ENCODE data around the gene KCTD16.

Gene KCTD16

GRCh38 chr5:144194144-144194543, 23.5 kb downstream of the KCTD16 start:
- ChIA-PET CTCF (interaction anchor here (0.7 to 5.3 kb wide), 6 partner anchors 9 to 1178 kb away, joined by 3 to 29 read pairs (median 3); no protein-coding TSS in a partner anchor), POLR2A (interaction anchor here (0.8 kb wide), 1 partner anchor 24 kb away, joined by 3 read pairs; the partner anchor contains the start of genes KCTD16 and YIPF5)
- Histone ChIP-seq H3K36me3 (ENCODE audit: control insufficient read depth in 2 of 2, insufficient read depth in 1 of 2, low read length in 2 of 2) (no peaks in the 10 kb centered on the region), H3K9me3 (ENCODE audit: control insufficient read depth, insufficient read depth, low read depth, low read length) (no peaks in the 10 kb centered on the region), H3K4me1 (ENCODE audit: control insufficient read depth, insufficient read depth, low read length) (peaks cover 26% of the 10 kb centered on the region), H3K4me3 (ENCODE audit: low read depth, low read length) (no peak overlapping the region), H3K27ac (ENCODE audit: extremely low read depth, low read depth, low read length) (no peak overlapping the region)
- no peak for TF ChIP-seq KLF17 (tag by site-specific recombination; IDR thresholded peaks at IDR 0.05)
- no peak for TF ChIP-seq ZNF776 (tag by site-specific recombination; IDR thresholded peaks at IDR 0.05; ENCODE audit: borderline replicate concordance)
- TF ChIP-seq INSM2 (tag by site-specific recombination; IDR thresholded peaks at IDR 0.05): no peak
- TF ChIP-seq, protein P1, sequence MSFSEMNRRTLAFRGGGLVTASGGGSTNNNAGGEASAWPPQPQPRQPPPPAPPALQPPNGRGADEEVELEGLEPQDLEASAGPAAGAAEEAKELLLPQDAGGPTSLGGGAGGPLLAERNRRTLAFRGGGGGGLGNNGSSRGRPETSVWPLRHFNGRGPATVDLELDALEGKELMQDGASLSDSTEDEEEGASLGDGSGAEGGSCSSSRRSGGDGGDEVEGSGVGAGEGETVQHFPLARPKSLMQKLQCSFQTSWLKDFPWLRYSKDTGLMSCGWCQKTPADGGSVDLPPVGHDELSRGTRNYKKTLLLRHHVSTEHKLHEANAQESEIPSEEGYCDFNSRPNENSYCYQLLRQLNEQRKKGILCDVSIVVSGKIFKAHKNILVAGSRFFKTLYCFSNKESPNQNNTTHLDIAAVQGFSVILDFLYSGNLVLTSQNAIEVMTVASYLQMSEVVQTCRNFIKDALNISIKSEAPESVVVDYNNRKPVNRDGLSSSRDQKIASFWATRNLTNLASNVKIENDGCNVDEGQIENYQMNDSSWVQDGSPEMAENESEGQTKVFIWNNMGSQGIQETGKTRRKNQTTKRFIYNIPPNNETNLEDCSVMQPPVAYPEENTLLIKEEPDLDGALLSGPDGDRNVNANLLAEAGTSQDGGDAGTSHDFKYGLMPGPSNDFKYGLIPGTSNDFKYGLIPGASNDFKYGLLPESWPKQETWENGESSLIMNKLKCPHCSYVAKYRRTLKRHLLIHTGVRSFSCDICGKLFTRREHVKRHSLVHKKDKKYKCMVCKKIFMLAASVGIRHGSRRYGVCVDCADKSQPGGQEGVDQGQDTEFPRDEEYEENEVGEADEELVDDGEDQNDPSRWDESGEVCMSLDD (tag by site-specific recombination; IDR thresholded peaks at IDR 0.05): no peak
- no peak for TF ChIP-seq PRDM1 (tag by site-specific recombination; IDR thresholded peaks at IDR 0.05)
- peak; percentile 55; the same call in 1 of the 2 replicates for TF ChIP-seq TCF7L2 (IDR thresholded peaks at IDR 0.05; ENCODE audit: borderline replicate concordance, low read depth, low read length)
- TF ChIP-seq ZNF704 (tag by site-specific recombination; IDR thresholded peaks at IDR 0.05): no peak
- TF ChIP-seq ZNF843 (tag by site-specific recombination; IDR thresholded peaks at IDR 0.05): no peak
- no peak for TF ChIP-seq ZNF266 (tag by site-specific recombination; IDR thresholded peaks at IDR 0.05; ENCODE audit: low read depth)
- no peak for TF ChIP-seq ZBTB21 (tag by site-specific recombination; IDR thresholded peaks at IDR 0.05)
- no peak for TF ChIP-seq ZNF560 (tag by site-specific recombination; IDR thresholded peaks at IDR 0.05; ENCODE audit: borderline replicate concordance)
- TF ChIP-seq TRIM28 (IDR thresholded peaks at IDR 0.05; ENCODE audit: borderline replicate concordance, low read length): peak; percentile 62; the same call in 1 of the 2 replicates
- TF ChIP-seq ZNF600 (tag by site-specific recombination; IDR thresholded peaks at IDR 0.05): no peak
- peak; percentile 59 for TF ChIP-seq ZIC2 (tag by site-specific recombination; IDR thresholded peaks at IDR 0.05)
- no peak for TF ChIP-seq ZNF341 (tag by site-specific recombination; IDR thresholded peaks at IDR 0.05; ENCODE audit: low read depth)
- no peak for TF ChIP-seq ZNF24 (tag by site-specific recombination; IDR thresholded peaks at IDR 0.05)
- TF ChIP-seq ZNF354C (tag by site-specific recombination; IDR thresholded peaks at IDR 0.05; ENCODE audit: borderline replicate concordance, low read depth): no peak
- no peak for TF ChIP-seq ZNF549 (tag by site-specific recombination; IDR thresholded peaks at IDR 0.05)
- no peak for TF ChIP-seq ZBTB17 (tag by site-specific recombination; IDR thresholded peaks at IDR 0.05)
- TF ChIP-seq, protein P2, sequence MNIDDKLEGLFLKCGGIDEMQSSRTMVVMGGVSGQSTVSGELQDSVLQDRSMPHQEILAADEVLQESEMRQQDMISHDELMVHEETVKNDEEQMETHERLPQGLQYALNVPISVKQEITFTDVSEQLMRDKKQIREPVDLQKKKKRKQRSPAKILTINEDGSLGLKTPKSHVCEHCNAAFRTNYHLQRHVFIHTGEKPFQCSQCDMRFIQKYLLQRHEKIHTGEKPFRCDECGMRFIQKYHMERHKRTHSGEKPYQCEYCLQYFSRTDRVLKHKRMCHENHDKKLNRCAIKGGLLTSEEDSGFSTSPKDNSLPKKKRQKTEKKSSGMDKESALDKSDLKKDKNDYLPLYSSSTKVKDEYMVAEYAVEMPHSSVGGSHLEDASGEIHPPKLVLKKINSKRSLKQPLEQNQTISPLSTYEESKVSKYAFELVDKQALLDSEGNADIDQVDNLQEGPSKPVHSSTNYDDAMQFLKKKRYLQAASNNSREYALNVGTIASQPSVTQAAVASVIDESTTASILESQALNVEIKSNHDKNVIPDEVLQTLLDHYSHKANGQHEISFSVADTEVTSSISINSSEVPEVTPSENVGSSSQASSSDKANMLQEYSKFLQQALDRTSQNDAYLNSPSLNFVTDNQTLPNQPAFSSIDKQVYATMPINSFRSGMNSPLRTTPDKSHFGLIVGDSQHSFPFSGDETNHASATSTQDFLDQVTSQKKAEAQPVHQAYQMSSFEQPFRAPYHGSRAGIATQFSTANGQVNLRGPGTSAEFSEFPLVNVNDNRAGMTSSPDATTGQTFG (tag by site-specific recombination; IDR thresholded peaks at IDR 0.05; ENCODE audit: borderline replicate concordance): no peak
- TF ChIP-seq WT1 (tag by site-specific recombination; IDR thresholded peaks at IDR 0.05): no peak
- TF ChIP-seq, protein P3, sequence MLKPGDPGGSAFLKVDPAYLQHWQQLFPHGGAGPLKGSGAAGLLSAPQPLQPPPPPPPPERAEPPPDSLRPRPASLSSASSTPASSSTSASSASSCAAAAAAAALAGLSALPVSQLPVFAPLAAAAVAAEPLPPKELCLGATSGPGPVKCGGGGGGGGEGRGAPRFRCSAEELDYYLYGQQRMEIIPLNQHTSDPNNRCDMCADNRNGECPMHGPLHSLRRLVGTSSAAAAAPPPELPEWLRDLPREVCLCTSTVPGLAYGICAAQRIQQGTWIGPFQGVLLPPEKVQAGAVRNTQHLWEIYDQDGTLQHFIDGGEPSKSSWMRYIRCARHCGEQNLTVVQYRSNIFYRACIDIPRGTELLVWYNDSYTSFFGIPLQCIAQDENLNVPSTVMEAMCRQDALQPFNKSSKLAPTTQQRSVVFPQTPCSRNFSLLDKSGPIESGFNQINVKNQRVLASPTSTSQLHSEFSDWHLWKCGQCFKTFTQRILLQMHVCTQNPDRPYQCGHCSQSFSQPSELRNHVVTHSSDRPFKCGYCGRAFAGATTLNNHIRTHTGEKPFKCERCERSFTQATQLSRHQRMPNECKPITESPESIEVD (tag by site-specific recombination; IDR thresholded peaks at IDR 0.05): no peak
- TF ChIP-seq ZNF221 (tag by site-specific recombination; IDR thresholded peaks at IDR 0.05; ENCODE audit: borderline replicate concordance): no peak
- TF ChIP-seq ZNF521 (tag by site-specific recombination; IDR thresholded peaks at IDR 0.05): no peak
- TF ChIP-seq ZBTB20 (tag by site-specific recombination; IDR thresholded peaks at IDR 0.05): no peak
- peak; percentile 59 for TF ChIP-seq HIC1 (tag by site-specific recombination; IDR thresholded peaks at IDR 0.05)
